Osteocyte (in vitro differentiated cells): ENCODE data around the gene C1QTNF2. TPM values are rescaled to one million over a fixed set of nuclear protein-coding genes. Genes with fewer than 3 reads are reported as not detected.

ENCODE experiments used
- DNase-seq: peaks from one replicate; pipeline ENCODE4 v3.0.0; 2021; ENCODE audit warnings: mixed read lengths; ENCODE audit not compliant: unreplicated experiment; ENCODE audit errors: extremely low spot score
- H3K27ac Mint-ChIP-seq: one replicate; pipeline ENCODE4 v1.8.0; 2021; ENCODE audit warnings: mild to moderate bottlenecking, mixed read lengths; ENCODE audit not compliant: unreplicated experiment
- H3K27me3 Mint-ChIP-seq: one replicate; pipeline ENCODE4 v1.8.0; 2021; ENCODE audit warnings: mixed read lengths; ENCODE audit not compliant: unreplicated experiment
- H3K36me3 Mint-ChIP-seq: one replicate; pipeline ENCODE4 v1.8.0; 2021; ENCODE audit warnings: mixed read lengths; ENCODE audit not compliant: unreplicated experiment
- H3K4me1 Mint-ChIP-seq: one replicate; pipeline ENCODE4 v1.8.0; 2021; ENCODE audit warnings: mixed read lengths; ENCODE audit not compliant: unreplicated experiment
- H3K4me3 Mint-ChIP-seq: one replicate; pipeline ENCODE4 v1.8.0; 2021; ENCODE audit warnings: mild to moderate bottlenecking, moderate library complexity, mixed read lengths; ENCODE audit not compliant: unreplicated experiment
- H3K9me3 Mint-ChIP-seq: one replicate; pipeline ENCODE4 v1.8.0; 2021; ENCODE audit warnings: mixed read lengths; ENCODE audit not compliant: unreplicated experiment
- CTCF ChIP-seq: fragments of 200-600 bp; sonication (generic); IDR thresholded peaks from 2 replicates; pipeline ENCODE4 v1.5.0; 2021; ENCODE audit warnings: antibody characterized with exemption, mild to moderate bottlenecking, moderate library complexity
- total RNA-seq: library from RNA; stranded (reverse); gene quantifications from 2 replicates; pipeline ENCODE4 v1.2.1, GENCODE V29; 2021

The C1QTNF2 gene
- total RNA-seq, 1 donor from 2014 or later = 0.19 TPM

GRCh38 chr5:160310552-160311295 lies 59.7 kb downstream of the C1QTNF2 start:
- no peak for TF ChIP-seq CTCF
- no peak for DNase-seq
- no peak overlapping the region for H3K27ac Mint-ChIP-seq
- H3K4me1 Mint-ChIP-seq = peaks cover 13% of the 10 kb centered on the region
- H3K9me3 Mint-ChIP-seq = no peaks in the 10 kb centered on the region
- peaks cover 2% of the 10 kb centered on the region for H3K27me3 Mint-ChIP-seq
- H3K36me3 Mint-ChIP-seq = peaks cover 3% of the 10 kb centered on the region
- H3K4me3 Mint-ChIP-seq = peak overlapping the region; percentile 85

- Mint-ChIP-seq H3K4me1 (peaks cover 12% of the 10 kb centered on the region), H3K36me3 (peaks cover 7% of the 10 kb centered on the region), H3K27ac (no peak overlapping the region), H3K4me3 (no peak overlapping the region), H3K27me3 (peaks cover 2% of the 10 kb centered on the region), H3K9me3 (no peaks in the 10 kb centered on the region)
- no peak for TF ChIP-seq CTCF
- DNase-seq = no peak
Observed at GRCh38 chr5:160310140-160310539, 60.3 kb downstream of the C1QTNF2 start.

GRCh38 chr5:160306696-160307095 lies 63.7 kb downstream of the C1QTNF2 start:
- no peak for TF ChIP-seq CTCF
- Mint-ChIP-seq H3K36me3 (peaks cover 11% of the 10 kb centered on the region), H3K27me3 (no peaks in the 10 kb centered on the region), H3K9me3 (no peaks in the 10 kb centered on the region), H3K27ac (no peak overlapping the region), H3K4me3 (no peak overlapping the region), H3K4me1 (peaks cover 9% of the 10 kb centered on the region)
- DNase-seq = no peak

GRCh38 chr5:160305319-160305718 lies 65.1 kb downstream of the C1QTNF2 start:
- no peak for TF ChIP-seq CTCF
- no peaks in the 10 kb centered on the region for H3K27me3 Mint-ChIP-seq
- H3K36me3 Mint-ChIP-seq = peaks cover 11% of the 10 kb centered on the region
- H3K9me3 Mint-ChIP-seq = no peaks in the 10 kb centered on the region
- no peaks in the 10 kb centered on the region for H3K4me1 Mint-ChIP-seq
- H3K27ac Mint-ChIP-seq = no peak overlapping the region
- no peak for DNase-seq
- H3K4me3 Mint-ChIP-seq = no peak overlapping the region

- no peaks in the 10 kb centered on the region for H3K4me1 Mint-ChIP-seq
- no peaks in the 10 kb centered on the region for H3K27me3 Mint-ChIP-seq
- no peak for DNase-seq
- no peaks in the 10 kb centered on the region for H3K9me3 Mint-ChIP-seq
- H3K36me3 Mint-ChIP-seq = peaks cover 11% of the 10 kb centered on the region
- no peak for TF ChIP-seq CTCF
- H3K27ac Mint-ChIP-seq = no peak overlapping the region
- no peak overlapping the region for H3K4me3 Mint-ChIP-seq
Observed at GRCh38 chr5:160303690-160304089, 66.7 kb downstream of the C1QTNF2 start.
